SK-N-SH (cell line): Measurements from ENCODE around the gene BUD23. TPM values are rescaled to one million over a fixed set of nuclear protein-coding genes. Genes with fewer than 3 reads are reported as not detected.

Experiments used
- CTCF ChIA-PET: fragments of 300-600, 350-600 bp; formaldehyde crosslinking; extraction: SDS; loops from one replicate; lab custom pipeline; 2021; lab: Yijun Ruan, JAX
- POLR2A ChIA-PET: fragments of 350-600 bp; sonication (Branson Sonifier 250); formaldehyde crosslinking; extraction: SDS; loops from one replicate; lab custom pipeline; 2020; ENCODE audit warnings: antibody characterized with exemption, inconsistent platforms; lab: Yijun Ruan, JAX
- DNase-seq: peaks from one replicate; pipeline ENCODE4 v3.0.0; 2012
- H2AFZ ChIP-seq: fragments of 200-600 bp; sonication (generic); 2 replicates; pipeline ENCODE4 v1.8.1; 2016; ENCODE audit warnings: antibody characterized with exemption, mild to moderate bottlenecking, low read depth
- H3F3A ChIP-seq: fragments of 200-600 bp; sonication (generic); replicated peaks from 2 replicates; pipeline ENCODE3; 2016; ENCODE audit warnings: antibody characterized with exemption, mild to moderate bottlenecking; ENCODE audit not compliant: insufficient read depth
- H3K27ac ChIP-seq, 2 experiments: fragments of 200-500 bp in 1 of 2; fragments of 200-600 bp in 1 of 2; sonication (Bioruptor generic) in 1 of 2; sonication (generic), shearing (Covaris generic) in 1 of 2; 2 replicates each; pipeline versions ENCODE4 v1.5.1 to v1.6.1; 2014 to 2016; ENCODE audit warnings: low read depth in 2 of 2, inconsistent platforms in 1 of 2, low read length in 1 of 2, mild to moderate bottlenecking in 1 of 2, mixed read lengths in 1 of 2
- H3K27me3 ChIP-seq: fragments of 200-600 bp; sonication (generic), shearing (Covaris generic); 2 replicates; pipeline ENCODE4 v1.6.1; 2016; ENCODE audit warnings: mixed run types; ENCODE audit not compliant: insufficient read depth
- H3K36me3 ChIP-seq, 2 experiments: fragments of 200-500 bp in 1 of 2; fragments of 200-600 bp in 1 of 2; sonication (Bioruptor generic) in 1 of 2; sonication (generic) in 1 of 2; replicated peaks in 1 of 2; 2 replicates each; pipeline versions ENCODE3 to v1.5.1; 2014 to 2016; ENCODE audit warnings: low read length in 1 of 2, mild to moderate bottlenecking in 1 of 2; ENCODE audit not compliant: insufficient read depth in 2 of 2, control insufficient read depth in 1 of 2
- H3K4me1 ChIP-seq, 2 experiments: fragments of 200-500 bp in 1 of 2; fragments of 200-600 bp in 1 of 2; sonication (Bioruptor generic) in 1 of 2; sonication (generic), shearing (Covaris generic) in 1 of 2; 2 replicates each; pipeline versions ENCODE4 v1.5.1 to v1.6.1; 2014 to 2016; ENCODE audit warnings: low read depth in 1 of 2, low read length in 1 of 2, mixed run types in 1 of 2; ENCODE audit not compliant: insufficient read depth in 2 of 2, control insufficient read depth in 1 of 2
- H3K4me2 ChIP-seq: fragments of 200-600 bp; sonication (generic), shearing (Covaris generic); 2 replicates; pipeline ENCODE4 v1.6.1; 2017; ENCODE audit warnings: mixed run types
- H3K4me3 ChIP-seq, 2 experiments: fragments of 200-500 bp in 1 of 2; fragments of 200-600 bp in 1 of 2; sonication (Bioruptor generic) in 1 of 2; sonication (generic), shearing (Covaris generic) in 1 of 2; 2 replicates each; pipeline versions ENCODE4 v1.5.1 to v1.8.1; 2014 to 2016; ENCODE audit warnings: low read depth in 2 of 2, inconsistent platforms in 1 of 2, low read length in 1 of 2, mild to moderate bottlenecking in 1 of 2, mixed read lengths in 1 of 2, moderate library complexity in 1 of 2
- H3K79me2 ChIP-seq: fragments of 200-600 bp; sonication (generic); 2 replicates; pipeline ENCODE4 v1.8.1; 2017; ENCODE audit warnings: mild to moderate bottlenecking; ENCODE audit not compliant: insufficient read depth
- H3K9ac ChIP-seq: fragments of 200-600 bp; sonication (generic); 2 replicates; pipeline ENCODE4 v1.6.1; 2017; ENCODE audit warnings: mixed run types
- H3K9me2 ChIP-seq: fragments of 200-600 bp; sonication (generic); 2 replicates; pipeline ENCODE4 v1.6.1; 2017; ENCODE audit warnings: mixed run types
- H3K9me3 ChIP-seq: fragments of 200-600 bp; sonication (generic); 2 replicates; pipeline ENCODE4 v1.6.1; 2017; ENCODE audit warnings: mixed run types, mild to moderate bottlenecking, moderate library complexity
- H4K20me1 ChIP-seq: fragments of 200-600 bp; sonication (generic); 2 replicates; pipeline ENCODE4 v1.6.1; 2017; ENCODE audit warnings: mild to moderate bottlenecking, mixed run types; ENCODE audit not compliant: insufficient read depth
- CHD2 ChIP-seq: fragments of 150-350 bp; IDR thresholded peaks from 2 replicates; pipeline ENCODE4 v1.6.1; 2018; ENCODE audit warnings: low read length; ENCODE audit not compliant: partially characterized antibody
- EP300 ChIP-seq, 2 experiments: IDR thresholded peaks; 2 replicates each; pipeline versions ENCODE4 v1.4.0 to v1.6.1; 2012; ENCODE audit warnings: borderline replicate concordance in 1 of 2, low read depth in 1 of 2, low read length in 1 of 2
- JUND ChIP-seq: IDR thresholded peaks from 2 replicates; pipeline ENCODE4 v1.4.0; 2012
- MXI1 ChIP-seq: IDR thresholded peaks from 2 replicates; pipeline ENCODE4 v1.6.1; 2012; ENCODE audit warnings: mild to moderate bottlenecking, low read depth, low read length, improper control_type of control experiment
- RAD21 ChIP-seq: IDR thresholded peaks from 2 replicates; pipeline ENCODE4 v1.6.1; 2012; ENCODE audit warnings: mild to moderate bottlenecking, low read length
- RFX5 ChIP-seq: IDR thresholded peaks from 2 replicates; pipeline ENCODE4 v1.6.1; 2012; ENCODE audit warnings: mild to moderate bottlenecking, improper control_type of control experiment, low read length
- SIN3A ChIP-seq: IDR thresholded peaks from 2 replicates; pipeline ENCODE4 v1.6.1; 2012; ENCODE audit warnings: low read depth, mild to moderate bottlenecking, low read length, moderate library complexity, borderline replicate concordance
- YY1 ChIP-seq: IDR thresholded peaks from 2 replicates; pipeline ENCODE4 v1.4.0; 2012; ENCODE audit warnings: low read depth, mild to moderate bottlenecking
- WGBS: methylation state at CpG from one replicate; pipeline ENCODE4 v1.1.6; 2017; ENCODE audit warnings: low lambda C conversion rate; 5-methylcytosine and 5-hydroxymethylcytosine counted together
- polyA plus RNA-seq, 3 experiments: library from polyadenylated mRNA; depleted of rRNA; stranded (reverse); fragments of >200 nt; gene quantifications; 2 replicates each; pipeline ENCODE4 v1.2.3, GENCODE V29; 2012
- TF ChIP-seq, protein P1 (sequence below): fragments of 150-350 bp; IDR thresholded peaks from 2 replicates; pipeline ENCODE4 v1.6.1; 2017; ENCODE audit warnings: antibody characterized with exemption, low read length, low read depth, borderline replicate concordance
- TF ChIP-seq, protein P2 (sequence below): IDR thresholded peaks from 2 replicates; pipeline ENCODE4 v1.6.1; 2012; ENCODE audit warnings: mild to moderate bottlenecking, low read depth, low read length, moderate library complexity

Gene BUD23
- polyA plus RNA-seq, 1 of the 3 experiments (the other 2 are of a cell fraction) = 206 TPM

DNA sequence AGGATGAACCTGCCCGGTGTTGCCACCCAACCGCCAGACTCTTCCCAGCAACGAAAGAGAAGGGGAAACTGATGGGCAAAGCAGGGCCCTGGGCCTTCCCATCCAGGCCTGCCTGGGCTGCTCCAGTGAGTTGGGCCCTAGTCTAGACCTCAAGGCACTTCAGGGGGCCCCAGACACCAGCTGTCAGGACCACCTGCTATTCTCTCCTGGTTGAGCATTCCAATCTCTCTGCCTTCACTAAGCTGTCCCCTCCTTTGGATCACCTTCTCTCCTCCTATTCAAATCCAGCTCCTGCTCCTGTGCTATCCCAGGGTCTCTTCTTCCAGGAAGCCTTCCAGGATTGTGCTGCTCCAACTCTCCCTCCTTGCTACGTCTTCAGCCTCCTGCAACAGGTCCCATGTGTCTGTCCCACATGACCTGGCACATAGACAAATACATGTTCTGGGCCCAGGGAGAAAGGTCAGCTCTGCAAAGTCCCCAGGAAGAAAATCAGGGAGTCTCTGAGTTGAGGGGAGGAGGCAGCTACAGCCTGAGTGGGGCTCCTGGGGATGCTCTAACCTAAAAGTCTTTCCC, 33.0 kb downstream of the BUD23 start:
- ChIA-PET CTCF (interaction anchor here (0.9 to 3.4 kb wide), 5 partner anchors 10 to 110 kb away, joined by 3 to 20 read pairs (median 9); no protein-coding TSS in a partner anchor), POLR2A (no interaction called here)
- H3K27ac ChIP-seq = peak overlapping the region in 1 of 2 experiments; percentile 88; a peak in 2 of 4 replicates
- H3K4me3 ChIP-seq = peak overlapping the region in 1 of 2 experiments; percentile 5; a peak in 1 of 4 replicates
- DNase-seq = no peak
- 72% methylated on average over 4 of the region's 4 CpGs for WGBS
- peak overlapping the region; percentile 41; the same call in 1 of the 2 replicates for H3K9ac ChIP-seq
- H3K9me2 ChIP-seq = no peaks in the 10 kb centered on the region
- H3K27me3 ChIP-seq = no peaks in the 10 kb centered on the region
- TF ChIP-seq, protein P1, sequence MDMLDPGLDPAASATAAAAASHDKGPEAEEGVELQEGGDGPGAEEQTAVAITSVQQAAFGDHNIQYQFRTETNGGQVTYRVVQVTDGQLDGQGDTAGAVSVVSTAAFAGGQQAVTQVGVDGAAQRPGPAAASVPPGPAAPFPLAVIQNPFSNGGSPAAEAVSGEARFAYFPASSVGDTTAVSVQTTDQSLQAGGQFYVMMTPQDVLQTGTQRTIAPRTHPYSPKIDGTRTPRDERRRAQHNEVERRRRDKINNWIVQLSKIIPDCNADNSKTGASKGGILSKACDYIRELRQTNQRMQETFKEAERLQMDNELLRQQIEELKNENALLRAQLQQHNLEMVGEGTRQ = no peak
- no peak for TF ChIP-seq SIN3A
- no peak for TF ChIP-seq CHD2
- TF ChIP-seq JUND = no peak
- no peak for TF ChIP-seq RAD21
- TF ChIP-seq RFX5 = no peak
- TF ChIP-seq, protein P2, sequence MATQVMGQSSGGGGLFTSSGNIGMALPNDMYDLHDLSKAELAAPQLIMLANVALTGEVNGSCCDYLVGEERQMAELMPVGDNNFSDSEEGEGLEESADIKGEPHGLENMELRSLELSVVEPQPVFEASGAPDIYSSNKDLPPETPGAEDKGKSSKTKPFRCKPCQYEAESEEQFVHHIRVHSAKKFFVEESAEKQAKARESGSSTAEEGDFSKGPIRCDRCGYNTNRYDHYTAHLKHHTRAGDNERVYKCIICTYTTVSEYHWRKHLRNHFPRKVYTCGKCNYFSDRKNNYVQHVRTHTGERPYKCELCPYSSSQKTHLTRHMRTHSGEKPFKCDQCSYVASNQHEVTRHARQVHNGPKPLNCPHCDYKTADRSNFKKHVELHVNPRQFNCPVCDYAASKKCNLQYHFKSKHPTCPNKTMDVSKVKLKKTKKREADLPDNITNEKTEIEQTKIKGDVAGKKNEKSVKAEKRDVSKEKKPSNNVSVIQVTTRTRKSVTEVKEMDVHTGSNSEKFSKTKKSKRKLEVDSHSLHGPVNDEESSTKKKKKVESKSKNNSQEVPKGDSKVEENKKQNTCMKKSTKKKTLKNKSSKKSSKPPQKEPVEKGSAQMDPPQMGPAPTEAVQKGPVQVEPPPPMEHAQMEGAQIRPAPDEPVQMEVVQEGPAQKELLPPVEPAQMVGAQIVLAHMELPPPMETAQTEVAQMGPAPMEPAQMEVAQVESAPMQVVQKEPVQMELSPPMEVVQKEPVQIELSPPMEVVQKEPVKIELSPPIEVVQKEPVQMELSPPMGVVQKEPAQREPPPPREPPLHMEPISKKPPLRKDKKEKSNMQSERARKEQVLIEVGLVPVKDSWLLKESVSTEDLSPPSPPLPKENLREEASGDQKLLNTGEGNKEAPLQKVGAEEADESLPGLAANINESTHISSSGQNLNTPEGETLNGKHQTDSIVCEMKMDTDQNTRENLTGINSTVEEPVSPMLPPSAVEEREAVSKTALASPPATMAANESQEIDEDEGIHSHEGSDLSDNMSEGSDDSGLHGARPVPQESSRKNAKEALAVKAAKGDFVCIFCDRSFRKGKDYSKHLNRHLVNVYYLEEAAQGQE = no peak
- TF ChIP-seq YY1 = no peak
- peaks cover 78% of the 10 kb centered on the region for H3K79me2 ChIP-seq
- H3K36me3 ChIP-seq = peaks cover 2 to 42% of the 10 kb centered on the region in 2 experiments
- peaks cover 68% of the 10 kb centered on the region for H4K20me1 ChIP-seq
- peaks cover 18 to 43% of the 10 kb centered on the region in 2 experiments; a peak in 3 of 4 replicates for H3K4me1 ChIP-seq
- peak overlapping the region; percentile 99 for H3K4me2 ChIP-seq
- no peak overlapping the region for H2AFZ ChIP-seq
- peaks cover 41% of the 10 kb centered on the region for H3F3A ChIP-seq
- no peaks in the 10 kb centered on the region for H3K9me3 ChIP-seq

DNA sequence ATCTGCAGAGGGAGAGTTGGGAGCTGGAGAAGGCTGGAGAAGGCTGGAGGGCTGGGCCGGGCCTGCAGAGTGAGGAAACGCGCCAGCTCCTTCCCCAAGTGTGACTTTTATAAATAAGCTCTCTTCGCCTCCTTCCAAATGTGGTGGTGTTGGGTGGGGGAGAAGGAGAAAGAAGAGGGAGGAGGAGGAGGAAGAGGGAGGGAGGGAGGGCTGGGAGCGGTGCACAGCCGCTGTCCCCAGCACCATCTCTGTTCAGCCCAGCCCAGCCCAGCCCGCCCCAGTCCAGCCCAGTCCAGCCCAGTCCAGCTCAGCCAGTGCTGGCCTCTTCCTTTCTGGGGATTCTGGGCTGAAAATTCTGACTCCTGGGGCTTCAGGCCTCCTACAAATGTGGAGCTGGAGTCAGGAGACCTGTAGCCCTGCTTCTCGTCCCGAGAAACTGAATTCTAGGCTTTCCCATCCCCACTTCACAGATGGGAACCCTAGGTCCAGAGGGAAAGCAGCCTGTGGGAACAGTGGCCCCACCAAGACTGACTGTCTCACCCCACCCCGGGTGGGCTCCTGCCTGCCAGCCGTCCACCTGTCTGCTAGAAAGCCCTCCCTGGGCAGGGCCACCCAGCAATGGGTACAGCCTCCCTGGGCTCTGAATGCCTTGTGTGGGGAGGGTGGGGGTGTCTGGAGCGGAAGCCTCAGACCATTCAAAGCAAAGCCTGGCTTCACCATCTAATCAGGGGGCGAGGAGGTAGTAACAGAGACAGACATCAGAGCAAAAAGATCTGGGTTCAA, 33.8 kb downstream of the BUD23 start:
- H3K36me3 ChIP-seq = peaks cover 2 to 39% of the 10 kb centered on the region in 2 experiments
- no peaks in the 10 kb centered on the region for H3K9me3 ChIP-seq
- TF ChIP-seq MXI1 (no peak), EP300 (IDR thresholded peaks at IDR 0.05; ENCODE audit: borderline replicate concordance in 1 of 2, low read depth in 1 of 2, low read length in 1 of 2) (no peak)
- no peaks in the 10 kb centered on the region for H3K9me2 ChIP-seq
- H3K79me2 ChIP-seq = peaks cover 70% of the 10 kb centered on the region
- H3K4me1 ChIP-seq = peaks cover 23 to 42% of the 10 kb centered on the region in 2 experiments; a peak in 3 of 4 replicates
- no peak overlapping the region for H2AFZ ChIP-seq
- H3K4me3 ChIP-seq = peak overlapping the region; percentile 75 to 87; a peak in 3 of 4 replicates
- WGBS = 77% methylated on average over 13 of the region's 13 CpGs
- peak overlapping the region; percentile 99 for H3K4me2 ChIP-seq
- ChIA-PET POLR2A (no interaction called here), CTCF (interaction anchor here (0.8 to 3.4 kb wide), 8 partner anchors 9 to 110 kb away, joined by 3 to 20 read pairs (median 4); no protein-coding TSS in a partner anchor)
- peaks cover 38% of the 10 kb centered on the region for H3F3A ChIP-seq
- H4K20me1 ChIP-seq = peaks cover 60% of the 10 kb centered on the region
- peak overlapping the region; percentile 96 for H3K9ac ChIP-seq
- H3K27ac ChIP-seq = peak overlapping the region in 1 of 2 experiments; percentile 88; a peak in 2 of 4 replicates
- no peak for DNase-seq
- no peaks in the 10 kb centered on the region for H3K27me3 ChIP-seq
